Activated CD4-positive, alpha-beta T cell treated with anti-CD3 and anti-CD28 coated beads for 36 hours (primary cell): ENCODE results near the gene OR7G3. TPM values are rescaled to one million over a fixed set of nuclear protein-coding genes. Genes with fewer than 3 reads are reported as not detected.
A peak's percentile ranks its signal among the peaks of the same experiment; 100 is the strongest.

Experiments used
- ATAC-seq: fragments of 200-7000 bp; cut with Tn5 transposase; one replicate; pipeline ENCODE4 v1.10.0; 2021; ENCODE audit warnings: mild to moderate bottlenecking, moderate library complexity
- CTCF ChIA-PET: fragments of 350-600 bp; sonication (Branson Sonifier 250); formaldehyde crosslinking; loops from one replicate; lab custom pipeline; 2021; ENCODE audit warnings: antibody characterized with exemption; lab: Charles Lee
- POLR2A ChIA-PET: fragments of 350-600 bp; sonication (Branson Sonifier 250); formaldehyde crosslinking; loops from one replicate; lab custom pipeline; 2021; ENCODE audit warnings: antibody characterized with exemption, inconsistent platforms; lab: Charles Lee
- DNase-seq: peaks from one replicate; pipeline ENCODE4 v3.0.0-alpha.2; 2020
- H3K27ac Mint-ChIP-seq: one replicate; pipeline ENCODE4 v1.8.0; 2021; ENCODE audit warnings: mixed read lengths
- H3K27me3 Mint-ChIP-seq: one replicate; pipeline ENCODE4 v1.8.0; 2021; ENCODE audit warnings: mixed read lengths
- H3K36me3 Mint-ChIP-seq: one replicate; pipeline ENCODE4 v1.8.0; 2021; ENCODE audit warnings: low read depth, mixed read lengths
- H3K4me1 Mint-ChIP-seq: one replicate; pipeline ENCODE4 v1.8.0; 2021; ENCODE audit warnings: mixed read lengths
- H3K4me3 Mint-ChIP-seq: one replicate; pipeline ENCODE4 v1.8.0; 2021; ENCODE audit warnings: mild to moderate bottlenecking, moderate library complexity, mixed read lengths
- H3K9me3 Mint-ChIP-seq: one replicate; pipeline ENCODE4 v1.8.0; 2021; ENCODE audit warnings: low read depth, mixed read lengths
- intact Hi-C, 2 experiments: fragments of 100-400 bp; cut with DNase I in 1 of 2; cut with micrococcal nuclease in 1 of 2; formaldehyde crosslinking; loops; one replicate each; pipeline versions ENCODE4 v1.14.2 to v1.15.1; 2022 to 2024; cut with DNase I, micrococcal nuclease
- total RNA-seq, 2 experiments: library from RNA; stranded (reverse); gene quantifications; one replicate each; pipeline ENCODE4 v1.2.3, GENCODE V29; 2021

OR7G3 gene
- total RNA-seq, 2 experiments from 2014 or later, result not detected

DNA sequence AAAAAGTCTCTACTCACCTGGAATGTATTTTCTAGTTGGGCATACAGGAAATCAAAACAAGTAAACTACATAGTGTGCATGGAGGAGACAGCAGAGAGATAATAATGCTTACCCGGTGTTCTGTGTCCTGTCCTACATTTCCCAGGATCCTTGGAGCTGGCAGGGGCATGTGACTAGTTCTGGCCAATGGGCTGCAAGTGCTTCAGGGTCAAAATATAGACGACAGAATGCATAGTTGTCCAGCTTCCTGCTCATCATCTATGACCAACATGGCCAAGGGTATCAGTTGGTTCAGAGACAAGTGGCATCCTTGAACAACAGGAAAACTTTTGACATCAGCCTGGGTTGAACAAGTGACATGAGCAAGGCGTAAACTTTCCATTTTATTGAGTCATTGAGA, 21.9 kb upstream of the OR7G3 start:
- H3K4me1 Mint-ChIP-seq, result peaks cover 56% of the 10 kb centered on the region
- no peak overlapping the region for H3K4me3 Mint-ChIP-seq
- intact Hi-C loops, result no loop called here
- peak overlapping the region; percentile 11 for H3K27ac Mint-ChIP-seq
- peaks cover 49% of the 10 kb centered on the region for H3K9me3 Mint-ChIP-seq
- DNase-seq (no peak), ATAC-seq (no peak)
- H3K27me3 Mint-ChIP-seq, result no peaks in the 10 kb centered on the region
- ChIA-PET POLR2A (no interaction called here), CTCF (interaction anchor here (0.7 kb wide), 1 partner anchor 10 kb away, joined by 3 read pairs; no protein-coding TSS in a partner anchor)
- peaks cover 95% of the 10 kb centered on the region for H3K36me3 Mint-ChIP-seq

DNA sequence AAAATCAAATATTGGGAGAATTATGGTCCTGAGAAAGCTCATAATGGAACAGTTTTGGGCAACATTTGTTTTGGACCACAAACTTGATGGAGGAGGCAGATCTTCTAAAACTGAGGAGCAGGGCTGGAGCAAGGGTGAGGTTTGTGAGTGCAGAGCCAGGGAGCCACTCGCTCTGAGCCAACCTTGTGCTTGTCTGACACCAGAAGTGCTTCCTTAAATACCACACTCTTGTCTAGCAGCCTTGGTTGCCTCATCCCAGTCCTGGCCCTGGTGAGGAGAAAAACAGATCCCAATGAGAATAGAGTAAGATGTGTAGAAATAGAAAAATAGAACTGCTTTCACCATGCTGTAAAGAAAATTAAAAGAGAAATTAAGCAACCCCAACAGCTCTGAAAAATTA, 20.1 kb upstream of the OR7G3 start:
- POLR2A ChIA-PET, result no interaction called here
- ATAC-seq (no peak), DNase-seq (no peak)
- Mint-ChIP-seq H3K4me3 (no peak overlapping the region), H3K9me3 (peaks cover 39% of the 10 kb centered on the region), H3K27ac (no peak overlapping the region), H3K4me1 (peaks cover 64% of the 10 kb centered on the region), H3K27me3 (no peaks in the 10 kb centered on the region), H3K36me3 (peaks cover 92% of the 10 kb centered on the region)
- CTCF ChIA-PET, result no interaction called here
- intact Hi-C loops, result no loop called here

DNA sequence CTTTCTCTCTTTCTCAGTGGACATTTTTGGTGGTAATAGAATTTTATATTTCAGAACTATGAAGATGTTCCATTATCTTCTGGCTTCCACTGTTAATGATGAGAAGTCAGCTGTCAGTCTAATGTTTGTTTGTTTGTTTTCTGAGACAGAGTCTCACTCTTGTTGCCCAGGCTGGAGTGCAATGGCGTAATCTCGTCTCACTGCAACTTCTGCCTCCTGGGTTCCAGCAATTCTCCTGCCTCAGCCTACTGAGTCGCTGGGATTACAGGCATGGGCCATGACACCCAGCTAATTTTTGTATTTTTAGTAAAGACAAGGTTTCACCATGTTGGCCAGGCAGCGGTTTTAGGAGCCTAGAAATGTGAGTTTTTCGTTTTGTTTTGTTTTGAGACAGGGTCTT, 18.2 kb upstream of the OR7G3 start:
- H3K27me3 Mint-ChIP-seq, result no peaks in the 10 kb centered on the region
- peaks cover 57% of the 10 kb centered on the region for H3K4me1 Mint-ChIP-seq
- ChIA-PET CTCF (no interaction called here), POLR2A (interaction anchor here (0.6 kb wide), 1 partner anchor 433 kb away, joined by 6 read pairs; no protein-coding TSS in a partner anchor)
- H3K9me3 Mint-ChIP-seq, result peaks cover 25% of the 10 kb centered on the region
- H3K36me3 Mint-ChIP-seq, result peaks cover 80% of the 10 kb centered on the region
- H3K27ac Mint-ChIP-seq, result peak overlapping the region; percentile 25
- H3K4me3 Mint-ChIP-seq, result no peak overlapping the region
- intact Hi-C loops, result loop anchor here in 1 of 2 experiments (5.0 kb wide), 2 partner anchors 392 to 527 kb away; partner anchors contain the start of gene ZNF426
- no peak for ATAC-seq
- DNase-seq, result no peak

DNA sequence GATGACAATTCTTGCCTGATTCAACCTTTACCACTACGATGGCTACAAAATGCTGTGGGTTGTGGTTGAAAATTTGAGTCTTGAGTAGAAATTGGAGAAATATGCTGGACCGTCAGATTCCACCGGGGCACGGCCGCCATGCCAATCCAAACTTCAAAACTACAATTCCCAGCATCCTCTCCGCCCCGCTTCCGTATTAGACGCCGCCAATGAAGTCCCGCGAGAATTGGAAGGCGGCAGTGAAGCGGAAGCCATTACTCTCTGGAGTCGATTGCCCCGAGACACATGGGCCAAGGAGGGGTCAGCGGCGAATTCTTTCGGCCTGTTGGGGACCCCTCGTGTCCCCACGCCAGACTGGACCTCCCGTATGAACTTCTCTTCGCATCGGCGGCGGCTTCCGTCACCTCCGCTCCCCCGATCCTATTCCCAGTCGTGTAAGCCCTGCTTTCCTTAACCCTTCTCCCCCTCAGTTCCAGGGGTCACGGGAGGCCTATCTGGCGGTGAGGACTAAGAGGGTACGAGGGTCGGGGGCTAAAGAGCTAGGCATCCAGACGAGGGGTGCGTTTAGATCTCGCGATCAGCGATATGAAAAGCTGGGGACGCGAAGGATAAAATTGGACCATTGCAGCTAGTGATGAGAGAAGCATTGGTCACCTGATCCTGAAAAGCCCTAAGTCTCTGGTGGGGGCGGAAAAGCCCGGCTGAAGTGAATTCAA, 13.6 kb upstream of the OR7G3 start, which contains the start of gene ZNF317:
ZNF317 (plus strand) TSS at position 239 of the 716 bp plus-strand sequence. CDS start 15,620 bp downstream, outside the sequence.
- ChIA-PET POLR2A (interaction anchor here (0.6 kb wide), 1 partner anchor 523 kb away, joined by 4 read pairs; no protein-coding TSS in a partner anchor), CTCF (interaction anchor here (0.5 to 0.6 kb wide), 2 partner anchors 406 to 481 kb away, joined by 3 to 4 read pairs; no protein-coding TSS in a partner anchor)
- Mint-ChIP-seq H3K9me3 (peaks cover 11% of the 10 kb centered on the region), H3K27me3 (peaks cover 1% of the 10 kb centered on the region), H3K27ac (peak within 1 kb of the TSS; percentile 96), H3K36me3 (peaks cover 38% of the 10 kb centered on the region), H3K4me3 (peak within 1 kb of the TSS; percentile 99), H3K4me1 (peaks cover 38% of the 10 kb centered on the region)
- DNase-seq (peak; percentile 94), ATAC-seq (peak; percentile 93)
- intact Hi-C loops, result loop anchor here (1.0 to 5.0 kb wide), 12 partner anchors 169 to 774 kb away; partner anchors contain the start of genes ZNF266 (in 2 of the 2), FBXL12 (in 1 of the 2), MBD3L1 (in 1 of the 2) and PIN1 (in 1 of the 2)

DNA sequence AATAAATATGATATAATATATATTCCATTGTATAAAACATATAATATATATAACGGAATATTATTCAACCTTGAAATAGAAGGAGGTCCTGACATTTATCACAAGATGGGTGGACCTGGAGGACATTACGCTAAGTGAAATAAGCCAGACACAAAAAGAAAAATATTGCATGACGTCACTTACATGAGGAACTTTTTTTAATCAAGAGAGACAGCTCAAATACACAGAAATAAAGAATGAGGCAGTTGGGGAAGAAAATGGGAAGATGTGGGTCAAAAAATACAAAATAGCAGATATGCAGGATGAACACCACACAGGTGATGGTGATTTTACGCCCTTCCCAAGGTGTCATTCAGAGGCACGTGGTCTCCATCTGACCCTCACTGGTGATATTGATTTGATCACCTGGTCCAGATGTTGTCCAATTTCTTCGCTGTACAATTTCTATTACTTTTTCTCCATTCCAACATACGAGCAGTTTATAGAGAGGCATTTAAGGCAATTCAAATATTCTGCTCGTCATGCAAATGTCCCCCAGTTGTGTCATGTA, 12.9 kb upstream of the OR7G3 start:
- H3K27ac Mint-ChIP-seq, result peak overlapping the region; percentile 96
- ChIA-PET POLR2A (no interaction called here), CTCF (interaction anchor here (0.7 kb wide), 1 partner anchor 488 kb away, joined by 3 read pairs; no protein-coding TSS in a partner anchor)
- peak; percentile 12 for DNase-seq
- H3K27me3 Mint-ChIP-seq, result peaks cover 1% of the 10 kb centered on the region
- H3K9me3 Mint-ChIP-seq, result peaks cover 8% of the 10 kb centered on the region
- H3K4me1 Mint-ChIP-seq, result peaks cover 37% of the 10 kb centered on the region
- H3K4me3 Mint-ChIP-seq, result peak overlapping the region; percentile 99
- peaks cover 32% of the 10 kb centered on the region for H3K36me3 Mint-ChIP-seq
- intact Hi-C loops, result loop anchor here (1.0 to 10.0 kb wide), 15 partner anchors 68 to 775 kb away; partner anchors contain the start of genes ZNF266 (in 2 of the 2), ZNF561 (in 2 of the 2), ZNF699 (in 2 of the 2) and FBXL12 (in 1 of the 2)
- peak; percentile 7 for ATAC-seq

DNA sequence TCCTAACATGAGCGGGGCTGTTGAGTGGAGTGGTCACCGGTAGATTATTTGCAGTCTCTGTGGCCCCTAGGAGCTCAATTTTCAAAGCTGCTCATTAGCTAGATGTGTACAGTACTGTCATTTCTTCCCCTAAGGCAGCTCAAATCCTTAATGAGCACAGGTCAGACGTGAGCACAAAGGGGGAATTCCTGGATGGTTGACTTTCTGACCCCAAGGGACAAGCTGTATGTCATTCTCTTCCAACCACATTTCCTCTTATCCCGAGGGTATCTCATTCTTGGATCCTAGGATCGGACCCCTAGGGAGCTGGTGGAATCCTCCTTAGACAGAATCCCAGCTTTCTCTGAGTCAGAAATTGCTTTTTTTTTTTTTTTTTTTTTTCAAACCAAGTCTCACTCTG, 5.7 kb upstream of the OR7G3 start:
- POLR2A ChIA-PET, result no interaction called here
- ATAC-seq (no peak), DNase-seq (no peak)
- H3K27ac Mint-ChIP-seq, result no peak overlapping the region
- peaks cover 15% of the 10 kb centered on the region for H3K27me3 Mint-ChIP-seq
- no peaks in the 10 kb centered on the region for H3K9me3 Mint-ChIP-seq
- H3K4me1 Mint-ChIP-seq, result peaks cover 4% of the 10 kb centered on the region
- intact Hi-C loops, result loop anchor here in 1 of 2 experiments (10.0 kb wide), 1 partner anchor 172 kb away; the partner anchor contains the start of gene ZNF699
- CTCF ChIA-PET, result interaction anchor here (0.6 kb wide), 1 partner anchor 1038 kb away, joined by 3 read pairs; no protein-coding TSS in a partner anchor
- no peak overlapping the region for H3K4me3 Mint-ChIP-seq
- H3K36me3 Mint-ChIP-seq, result no peaks in the 10 kb centered on the region

DNA sequence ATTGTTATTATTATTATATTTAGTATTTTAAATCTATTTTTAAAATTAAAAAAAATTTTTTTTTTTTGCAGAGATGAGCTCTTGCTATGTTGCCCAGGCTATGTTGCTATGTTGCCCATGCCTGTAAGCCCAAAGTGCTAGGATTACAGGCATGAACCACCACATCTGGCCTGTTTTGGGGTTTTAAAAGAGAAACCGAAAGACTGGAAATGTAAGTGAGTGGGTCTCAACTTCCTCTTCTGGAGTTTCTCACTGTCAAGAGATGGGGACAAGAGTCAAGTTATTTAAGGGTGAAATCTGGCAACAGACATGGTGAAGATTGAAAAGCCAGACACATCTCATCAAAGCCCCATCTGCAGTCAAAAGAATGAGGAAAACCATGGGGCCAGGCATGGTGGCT, 4.2 kb upstream of the OR7G3 start:
- no peak for ATAC-seq
- Mint-ChIP-seq H3K4me1 (no peaks in the 10 kb centered on the region), H3K36me3 (no peaks in the 10 kb centered on the region), H3K27ac (no peak overlapping the region), H3K27me3 (peaks cover 25% of the 10 kb centered on the region), H3K9me3 (no peaks in the 10 kb centered on the region), H3K4me3 (no peak overlapping the region)
- no peak for DNase-seq
- intact Hi-C loops, result loop anchor here in 1 of 2 experiments (10.0 kb wide), 1 partner anchor 174 kb away; the partner anchor contains the start of gene ZNF699
- POLR2A ChIA-PET, result no interaction called here
- CTCF ChIA-PET, result interaction anchor here (0.7 kb wide), 1 partner anchor 11 kb away, joined by 3 read pairs; no protein-coding TSS in a partner anchor

DNA sequence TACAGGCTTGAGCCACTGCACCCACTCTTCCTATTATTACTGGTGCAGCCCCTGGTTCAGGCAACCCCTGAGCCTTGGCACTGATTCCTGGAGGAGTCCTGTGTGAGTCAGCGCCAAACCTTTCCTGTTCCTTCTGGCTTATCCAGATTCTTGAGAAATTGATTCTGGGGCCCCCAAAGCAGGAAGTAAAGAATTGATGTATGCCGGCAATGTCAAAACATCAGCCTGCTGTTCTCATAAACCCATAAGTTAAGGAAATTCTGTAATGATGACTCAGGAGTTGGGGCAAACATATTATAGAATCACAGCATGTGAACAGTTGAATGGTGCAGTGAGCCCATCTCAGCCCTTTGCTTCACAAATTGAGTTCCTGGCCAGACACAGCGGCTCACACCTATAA, 1.4 kb upstream of the OR7G3 start:
- Mint-ChIP-seq H3K4me1 (no peaks in the 10 kb centered on the region), H3K36me3 (no peaks in the 10 kb centered on the region), H3K27ac (no peak overlapping the region), H3K9me3 (no peaks in the 10 kb centered on the region), H3K27me3 (peaks cover 29% of the 10 kb centered on the region), H3K4me3 (no peak overlapping the region)
- ATAC-seq, result no peak
- DNase-seq, result no peak
- intact Hi-C loops, result no loop called here
- POLR2A ChIA-PET, result no interaction called here
- CTCF ChIA-PET, result no interaction called here

DNA sequence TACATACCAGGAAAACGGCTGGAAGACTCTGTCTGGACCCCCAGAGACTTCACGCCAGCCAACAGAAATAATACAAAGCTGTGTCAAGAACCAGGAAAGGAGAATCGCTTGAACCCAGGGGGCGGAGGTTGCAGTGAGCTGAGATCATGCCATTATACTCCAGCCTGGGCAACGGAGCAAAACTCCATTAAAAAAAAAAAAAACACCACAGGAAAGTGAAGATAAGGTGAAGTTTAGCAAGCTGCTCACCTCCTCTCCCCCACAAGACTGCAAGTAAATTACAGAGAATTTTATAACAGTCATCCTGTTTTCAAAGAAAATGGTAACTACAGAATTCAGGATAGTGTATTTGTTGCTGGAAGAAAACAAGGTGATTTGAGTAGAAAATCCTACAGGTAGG, 10.2 kb downstream of the OR7G3 start:
- no peak for DNase-seq
- intact Hi-C loops, result no loop called here
- ChIA-PET POLR2A (no interaction called here), CTCF (no interaction called here)
- Mint-ChIP-seq H3K27me3 (peaks cover 13% of the 10 kb centered on the region), H3K9me3 (no peaks in the 10 kb centered on the region), H3K4me3 (no peak overlapping the region), H3K36me3 (no peaks in the 10 kb centered on the region), H3K4me1 (no peaks in the 10 kb centered on the region), H3K27ac (no peak overlapping the region)
- ATAC-seq, result no peak

DNA sequence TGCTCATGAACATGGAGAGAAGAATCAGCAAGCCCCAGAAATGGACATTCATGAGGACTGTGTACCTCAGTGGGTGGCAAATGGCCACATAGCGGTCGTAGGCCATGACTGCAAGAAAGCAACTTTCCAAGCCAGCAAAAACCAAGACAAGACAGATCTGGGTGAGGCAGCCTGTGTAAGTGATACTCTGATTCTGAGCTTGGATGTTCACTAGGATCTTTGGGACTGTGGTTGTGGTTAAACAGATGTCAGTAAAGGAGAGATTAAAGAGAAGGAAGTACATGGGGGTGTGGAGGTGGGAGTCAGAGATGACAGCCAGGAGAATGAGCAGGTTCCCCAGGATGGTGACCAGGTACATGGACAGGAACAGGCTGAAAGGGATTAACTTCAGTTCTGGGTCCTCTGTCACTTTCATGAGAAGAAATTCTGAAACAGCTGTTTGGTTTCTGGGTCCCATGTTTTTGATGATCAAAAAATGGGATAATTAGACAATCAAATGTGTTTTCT, 11.4 kb downstream of the OR7G3 start, which contains the start of gene OR7G1:
OR7G1 (minus strand) TSS at position 457 of the 507 bp plus-strand sequence; CDS start at position 457, 0 bp downstream.
- DNase-seq (no peak), ATAC-seq (no peak)
- H3K4me3 Mint-ChIP-seq, result no peak within 1 kb of the TSS
- peaks cover 9% of the 10 kb centered on the region for H3K27me3 Mint-ChIP-seq
- ChIA-PET POLR2A (no interaction called here), CTCF (no interaction called here)
- H3K36me3 Mint-ChIP-seq, result no peaks in the 10 kb centered on the region
- no peaks in the 10 kb centered on the region for H3K4me1 Mint-ChIP-seq
- intact Hi-C loops, result no loop called here
- no peak within 1 kb of the TSS for H3K27ac Mint-ChIP-seq
- H3K9me3 Mint-ChIP-seq, result no peaks in the 10 kb centered on the region

DNA sequence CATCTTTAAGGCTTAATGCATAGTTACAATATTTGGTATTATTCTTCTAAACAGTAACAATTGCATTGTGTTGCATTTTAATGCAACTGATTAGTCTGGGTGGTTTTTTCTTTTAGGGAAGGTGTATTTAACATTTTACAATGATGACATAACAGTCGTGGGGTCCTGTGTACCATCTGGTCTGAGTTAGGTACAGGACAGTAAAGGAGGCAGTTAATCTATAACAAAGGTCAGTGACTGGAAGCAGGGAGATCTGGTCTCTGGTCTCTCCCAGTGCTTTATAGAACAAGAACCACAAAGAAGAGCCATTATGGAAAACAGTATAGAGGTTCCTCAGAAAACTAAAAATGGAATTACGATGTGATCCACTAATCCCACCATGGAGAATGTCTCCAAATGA, 16.8 kb downstream of the OR7G3 start:
- H3K36me3 Mint-ChIP-seq, result no peaks in the 10 kb centered on the region
- intact Hi-C loops, result no loop called here
- ATAC-seq (no peak), DNase-seq (no peak)
- no peaks in the 10 kb centered on the region for H3K9me3 Mint-ChIP-seq
- no peak overlapping the region for H3K27ac Mint-ChIP-seq
- peaks cover 6% of the 10 kb centered on the region for H3K27me3 Mint-ChIP-seq
- H3K4me1 Mint-ChIP-seq, result no peaks in the 10 kb centered on the region
- POLR2A ChIA-PET, result no interaction called here
- H3K4me3 Mint-ChIP-seq, result no peak overlapping the region
- CTCF ChIA-PET, result no interaction called here
